ENCODE data around the gene AIG1. TPM values are rescaled to one million over a fixed set of nuclear protein-coding genes. Genes with fewer than 3 reads are reported as not detected.

The AIG1 gene
- total and polyA plus RNA-seq, 2 of the 4 experiments (the other 2 are of a cell fraction) = 21.3 to 27.1 TPM

DNA sequence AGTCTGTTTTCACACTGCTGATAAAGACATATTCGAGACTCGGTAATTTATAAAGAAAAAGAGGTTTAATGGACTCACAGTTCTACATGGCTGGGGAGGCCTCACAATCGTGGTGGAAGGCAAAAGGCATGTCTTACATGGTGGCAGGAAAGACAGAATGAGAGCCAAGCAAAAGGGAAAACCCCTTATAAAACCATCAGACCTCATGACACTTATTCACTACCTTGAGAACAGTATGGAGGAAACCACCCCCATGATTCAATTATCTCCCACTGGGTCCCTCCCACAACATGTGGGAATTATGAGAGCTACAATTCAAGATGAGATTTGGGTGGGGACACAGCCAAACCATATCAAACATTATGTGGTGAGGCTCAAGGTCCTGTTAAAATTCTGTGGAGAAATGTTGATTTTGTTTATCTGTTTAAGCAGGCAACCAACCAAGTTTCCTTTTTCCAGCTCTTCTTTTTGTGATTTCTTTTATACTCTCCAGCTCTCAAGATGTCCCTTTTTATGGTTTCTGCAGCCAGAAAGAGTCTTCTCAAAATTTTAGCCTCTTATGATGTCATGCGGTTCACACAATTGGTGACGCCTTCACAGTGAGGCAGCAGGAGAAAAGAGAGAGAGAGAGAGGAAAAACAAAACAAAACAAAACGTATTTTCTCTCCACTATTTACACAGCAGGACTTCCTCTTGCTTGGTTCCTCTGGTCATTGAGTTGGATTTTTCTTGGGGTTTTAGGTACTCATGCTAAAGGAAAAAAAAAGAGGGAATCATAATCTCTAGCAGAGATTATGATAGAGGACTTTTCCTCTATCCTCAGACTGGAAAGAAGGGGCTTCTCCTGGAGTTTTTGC lies 18.0 kb downstream of the AIG1 start:
- Histone ChIP-seq H3K4me2 (ENCODE audit: low read depth, low read length) (no peak overlapping the region), H2AFZ (replicated peaks; ENCODE audit: low read length, poor library complexity) (no peak overlapping the region), H4K8ac (ENCODE audit: low read depth in 2 of 2, low read length in 2 of 2) (no peak overlapping the region), H3K23ac (ENCODE audit: low read depth, low read length) (no peak overlapping the region), H2AK9ac (replicated peaks; ENCODE audit: low read depth, low read length, poor library complexity) (no peak overlapping the region), H3K18ac (ENCODE audit: low read depth, low read length) (no peak overlapping the region), H4K20me1 (ENCODE audit: insufficient read depth, low read length) (no peaks in the 10 kb centered on the region), H3K27ac (ENCODE audit: insufficient read depth, low read length) (no peak overlapping the region), H3K9me3 (ENCODE audit: control insufficient read depth, insufficient read depth, low read length) (no peaks in the 10 kb centered on the region), H3K14ac (replicated peaks; ENCODE audit: low read depth, low read length) (no peak overlapping the region), H4K91ac (ENCODE audit: insufficient read depth, low read depth, low read length) (no peak overlapping the region), H3K27me3 (ENCODE audit: control insufficient read depth, insufficient read depth, low read length) (no peaks in the 10 kb centered on the region), H3K4ac (ENCODE audit: low read depth, low read length) (no peak overlapping the region), H3K4me1 (ENCODE audit: control insufficient read depth, insufficient read depth, low read length) (no peaks in the 10 kb centered on the region), H3K56ac (ENCODE audit: extremely low read depth, insufficient read depth, low read length) (no peak overlapping the region), H3K9me1 (ENCODE audit: insufficient read depth, low read length) (no peaks in the 10 kb centered on the region), H3K79me1 (ENCODE audit: low read depth in 1 of 2, low read length in 2 of 2) (no peaks in the 10 kb centered on the region; a peak in 1 of 4 replicates), H3K36me3 (ENCODE audit: control insufficient read depth, insufficient read depth, low read length) (no peaks in the 10 kb centered on the region), H2AK5ac (ENCODE audit: low read depth, low read length) (no peak overlapping the region), H2BK20ac (ENCODE audit: low read depth, low read length) (no peak overlapping the region), H2BK120ac (ENCODE audit: low read depth, low read length) (no peak overlapping the region), H2BK5ac (ENCODE audit: low read depth, low read length, poor library complexity, severe bottlenecking) (no peak overlapping the region), H3K9ac (ENCODE audit: low read depth, low read length) (no peak overlapping the region), H4K5ac (ENCODE audit: low read depth, low read length) (no peak overlapping the region), H3K4me3 (ENCODE audit: insufficient read depth, low read depth, low read length) (no peak overlapping the region), H2BK15ac (ENCODE audit: low read depth, low read length) (no peak overlapping the region)
- intact Hi-C loops (cut with micrococcal nuclease) (no loop called here), in situ Hi-C loops (cut with MboI; ENCODE audit: low sequenced_read_pairs) (no loop called here), dilution Hi-C loops (cut with HindIII; ENCODE audit: low sequenced_read_pairs, unreplicated experiment) (no loop called here)
- no TSS peak for BruUV-seq (replicated peaks)
- DNase-seq = no peak
- POLR2A ChIA-PET (ENCODE audit: unreplicated experiment) = no interaction called here
- CTCF ChIA-PET = no interaction called here
- TF ChIP-seq ELK1 (IDR thresholded peaks at IDR 0.05; ENCODE audit: borderline replicate concordance, low read depth, low read length) (no peak), MAFK (IDR thresholded peaks at IDR 0.05; ENCODE audit: low read depth, low read length) (no peak), RAD21 (IDR thresholded peaks at IDR 0.05; ENCODE audit: low read length) (no peak), MAZ (IDR thresholded peaks at IDR 0.05; ENCODE audit: borderline replicate concordance, low read depth, low read length) (no peak), CEBPB (IDR thresholded peaks at IDR 0.05; ENCODE audit: low read depth, low read length) (no peak), FOS (IDR thresholded peaks at IDR 0.05; ENCODE audit: low read depth, low read length) (no peak), NFE2L2 (IDR thresholded peaks at IDR 0.05; ENCODE audit: low read depth, low read length) (no peak), SMC3 (IDR thresholded peaks at IDR 0.05; ENCODE audit: low read depth, low read length) (no peak), RFX5 (IDR thresholded peaks at IDR 0.05; ENCODE audit: low read depth, low read length) (no peak), MXI1 (IDR thresholded peaks at IDR 0.05; ENCODE audit: borderline replicate concordance, low read depth, low read length) (no peak), RCOR1 (IDR thresholded peaks at IDR 0.05; ENCODE audit: insufficient replicate concordance, low read length) (no peak), USF2 (IDR thresholded peaks at IDR 0.05; ENCODE audit: low read depth, low read length) (no peak), CHD1 (IDR thresholded peaks at IDR 0.05; ENCODE audit: low read depth, low read length) (no peak), POLR2A (IDR thresholded peaks at IDR 0.05; ENCODE audit: low read depth, low read length) (no peak), BHLHE40 (IDR thresholded peaks at IDR 0.05; ENCODE audit: low read depth, low read length) (no peak)
- TF ChIP-seq, protein P1, sequence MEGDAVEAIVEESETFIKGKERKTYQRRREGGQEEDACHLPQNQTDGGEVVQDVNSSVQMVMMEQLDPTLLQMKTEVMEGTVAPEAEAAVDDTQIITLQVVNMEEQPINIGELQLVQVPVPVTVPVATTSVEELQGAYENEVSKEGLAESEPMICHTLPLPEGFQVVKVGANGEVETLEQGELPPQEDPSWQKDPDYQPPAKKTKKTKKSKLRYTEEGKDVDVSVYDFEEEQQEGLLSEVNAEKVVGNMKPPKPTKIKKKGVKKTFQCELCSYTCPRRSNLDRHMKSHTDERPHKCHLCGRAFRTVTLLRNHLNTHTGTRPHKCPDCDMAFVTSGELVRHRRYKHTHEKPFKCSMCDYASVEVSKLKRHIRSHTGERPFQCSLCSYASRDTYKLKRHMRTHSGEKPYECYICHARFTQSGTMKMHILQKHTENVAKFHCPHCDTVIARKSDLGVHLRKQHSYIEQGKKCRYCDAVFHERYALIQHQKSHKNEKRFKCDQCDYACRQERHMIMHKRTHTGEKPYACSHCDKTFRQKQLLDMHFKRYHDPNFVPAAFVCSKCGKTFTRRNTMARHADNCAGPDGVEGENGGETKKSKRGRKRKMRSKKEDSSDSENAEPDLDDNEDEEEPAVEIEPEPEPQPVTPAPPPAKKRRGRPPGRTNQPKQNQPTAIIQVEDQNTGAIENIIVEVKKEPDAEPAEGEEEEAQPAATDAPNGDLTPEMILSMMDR (conservative IDR thresholded peaks at IDR 0.05; ENCODE audit: low read depth, low read length) = no peak
- ATAC-seq (ENCODE audit: low read depth) = no peak
- no CpG with 5 or more reads among the region's 6 CpGs for WGBS, 2 experiments (ENCODE audit: extremely low coverage in 2 of 2, insufficient read length in 1 of 2)
